ENCODE data around the gene TMEM131.
"Not testable (repeated sequence)": the region's sequence is repeated elsewhere in the genome, so short reads cannot be mapped to it uniquely, and the experiment has no call there.

Gene TMEM131

GRCh38 chr2:97724501-97724900 lies 271.2 kb downstream of the TMEM131 start:
- no peak for DNase-seq (ENCODE audit: low read depth)

GRCh38 chr2:97724073-97724410 lies 271.7 kb downstream of the TMEM131 start:
- DNase-seq (ENCODE audit: low read depth): no peak

GRCh38 chr2:97723156-97724072 lies 272.3 kb downstream of the TMEM131 start:
- DNase-seq (ENCODE audit: low read depth): no peak

- no peak for DNase-seq (ENCODE audit: low read depth)
Measured at GRCh38 chr2:97722227-97722626, 273.5 kb downstream of the TMEM131 start.

GRCh38 chr2:97720746-97721145 lies 275.0 kb downstream of the TMEM131 start:
- DNase-seq (ENCODE audit: low read depth): no peak

GRCh38 chr2:97719362-97720155 lies 276.2 kb downstream of the TMEM131 start:
- DNase-seq (ENCODE audit: low read depth): no peak

GRCh38 chr2:97718942-97719341 lies 276.8 kb downstream of the TMEM131 start:
- DNase-seq (ENCODE audit: low read depth): no peak

- DNase-seq (ENCODE audit: low read depth): no peak
Measured at GRCh38 chr2:97718051-97718882, 277.5 kb downstream of the TMEM131 start.

- DNase-seq (ENCODE audit: low read depth): no peak
Measured at GRCh38 chr2:97717613-97717995, 278.1 kb downstream of the TMEM131 start.

- no peak for DNase-seq (ENCODE audit: low read depth)
Measured at GRCh38 chr2:97716695-97717612, 278.8 kb downstream of the TMEM131 start.

- DNase-seq (ENCODE audit: low read depth): no peak
Measured at GRCh38 chr2:97715951-97716694, 279.6 kb downstream of the TMEM131 start.

GRCh38 chr2:97714950-97715652 lies 280.6 kb downstream of the TMEM131 start:
- no peak for DNase-seq (ENCODE audit: low read depth)

GRCh38 chr2:97714084-97714949 lies 281.4 kb downstream of the TMEM131 start:
- DNase-seq (ENCODE audit: low read depth): no peak

GRCh38 chr2:97713296-97714083 lies 282.3 kb downstream of the TMEM131 start, which contains the start of gene ZAP70:
TSS of gene ZAP70 (plus strand) at chr2:97713576. CDS start at chr2:97724037, 10,461 bp downstream.
- no peak for DNase-seq (ENCODE audit: low read depth)

GRCh38 chr2:97712693-97713295 lies 283.0 kb downstream of the TMEM131 start:
- no peak for DNase-seq (ENCODE audit: low read depth)

GRCh38 chr2:97712175-97712574 lies 283.6 kb downstream of the TMEM131 start:
- not testable (repeated sequence) for DNase-seq (ENCODE audit: low read depth)

GRCh38 chr2:97711394-97711711 lies 284.4 kb downstream of the TMEM131 start:
- DNase-seq (ENCODE audit: low read depth): no peak

- DNase-seq (ENCODE audit: low read depth): no peak
Measured at GRCh38 chr2:97708608-97709007, 287.1 kb downstream of the TMEM131 start.
